OCI-LY7 (cell line): ENCODE measurements around the gene NME7. TPM values are rescaled to one million over a fixed set of nuclear protein-coding genes. Genes with fewer than 3 reads are reported as not detected.

ENCODE experiments used
- BruUV-seq: library from RNA; stranded (reverse); fragments of 400-500 nt; replicated peaks from 2 replicates; lab custom pipeline; 2021; lab: Mats Ljungman, UMichigan
- CTCF ChIA-PET: fragments of 300-600 bp; sonication (Branson Sonifier 250); formaldehyde crosslinking; loops from one replicate; lab custom pipeline; 2022; ENCODE audit warnings: antibody characterized with exemption; ENCODE audit not compliant: unreplicated experiment; lab: Charles Lee
- POLR2A ChIA-PET: fragments of 300-600 bp; sonication (Branson Sonifier 250); formaldehyde crosslinking; loops from one replicate; lab custom pipeline; 2022; ENCODE audit warnings: antibody characterized with exemption; lab: Charles Lee
- DNase-seq: peaks from one replicate; pipeline ENCODE4 v3.0.0-alpha.2; 2015; ENCODE audit warnings: low spot score
- H2AFZ ChIP-seq: fragments of 200-600 bp; sonication (generic), shearing (Covaris generic); 2 replicates; pipeline ENCODE4 v1.6.1; 2014; ENCODE audit warnings: mild to moderate bottlenecking, antibody characterized with exemption, low read length, moderate library complexity
- H3K27ac ChIP-seq: fragments of 200-600 bp; sonication (generic); 2 replicates; pipeline ENCODE4 v1.5.1; 2014; ENCODE audit warnings: mixed run types, low read depth, mild to moderate bottlenecking, moderate library complexity, low read length, inconsistent platforms; ENCODE audit not compliant: poor library complexity, severe bottlenecking
- H3K36me3 ChIP-seq: fragments of 200-600 bp; sonication (generic); 2 replicates; pipeline ENCODE4 v1.6.1; 2014; ENCODE audit warnings: mild to moderate bottlenecking, antibody characterized with exemption, low read length, moderate library complexity, mixed read lengths; ENCODE audit not compliant: insufficient read depth
- H3K4me1 ChIP-seq: fragments of 200-600 bp; sonication (generic); 2 replicates; pipeline ENCODE4 v1.5.1; 2014; ENCODE audit warnings: mild to moderate bottlenecking, low read length; ENCODE audit not compliant: insufficient read depth, poor library complexity, severe bottlenecking
- H3K4me2 ChIP-seq: fragments of 200-600 bp; sonication (generic); 2 replicates; pipeline ENCODE4 v1.6.1; 2014; ENCODE audit warnings: mild to moderate bottlenecking, low read length
- H3K4me3 ChIP-seq: fragments of 200-600 bp; sonication (generic); 2 replicates; pipeline ENCODE4 v1.5.1; 2014; ENCODE audit warnings: mild to moderate bottlenecking, low read depth, low read length; ENCODE audit not compliant: poor library complexity, severe bottlenecking
- H3K79me2 ChIP-seq: fragments of 200-600 bp; sonication (generic); 2 replicates; pipeline ENCODE4 v1.6.1; 2016; ENCODE audit warnings: low read depth, mild to moderate bottlenecking, low read length, moderate library complexity, mixed read lengths; ENCODE audit not compliant: insufficient read depth
- H3K9me2 ChIP-seq: fragments of 200-600 bp; sonication (generic); 2 replicates; pipeline ENCODE4 v1.6.1; 2016; ENCODE audit warnings: mild to moderate bottlenecking, low read length, mixed read lengths; ENCODE audit not compliant: insufficient read depth
- H3K9me3 ChIP-seq: fragments of 200-600 bp; sonication (generic); 2 replicates; pipeline ENCODE4 v1.6.1; 2014; ENCODE audit warnings: mild to moderate bottlenecking, mixed run types, low read length, mixed read lengths
- H4K20me1 ChIP-seq: fragments of 200-600 bp; sonication (generic); 2 replicates; pipeline ENCODE4 v1.6.1; 2014; ENCODE audit warnings: mild to moderate bottlenecking, antibody characterized with exemption, low read length, moderate library complexity, mixed read lengths; ENCODE audit not compliant: insufficient read depth
- EZH2phosphoT487 ChIP-seq: fragments of 200-600 bp; sonication (generic); IDR thresholded peaks from 2 replicates; pipeline ENCODE4 v1.6.1; 2018; ENCODE audit warnings: low read depth, borderline replicate concordance, mild to moderate bottlenecking, mixed run types, antibody characterized with exemption, low read length, moderate library complexity, mixed read lengths
- intact Hi-C: fragments of 100-400 bp; cut with micrococcal nuclease; formaldehyde crosslinking; loops from one replicate; pipeline ENCODE4 v1.10.0; 2022; ENCODE audit not compliant: unreplicated experiment
- total RNA-seq, 2 experiments: library from RNA; depleted of rRNA in 1 of 2; stranded (reverse); fragments of >200 nt in 1 of 2; shearing (Covaris generic) in 1 of 2; gene quantifications; 2 replicates each; pipeline ENCODE4 v1.2.3, GENCODE V29; 2014 to 2022
- TF ChIP-seq, protein P1 (sequence below): fragments of 200-600 bp; sonication (generic); conservative IDR thresholded peaks from 2 replicates; pipeline ENCODE4 v1.5.1; 2014; ENCODE audit warnings: mild to moderate bottlenecking, antibody characterized with exemption, low read length, moderate library complexity, mixed read lengths

Gene NME7
- total RNA-seq, 2 experiments from 2014 or later = 9.3 to 17.0 TPM

DNA sequence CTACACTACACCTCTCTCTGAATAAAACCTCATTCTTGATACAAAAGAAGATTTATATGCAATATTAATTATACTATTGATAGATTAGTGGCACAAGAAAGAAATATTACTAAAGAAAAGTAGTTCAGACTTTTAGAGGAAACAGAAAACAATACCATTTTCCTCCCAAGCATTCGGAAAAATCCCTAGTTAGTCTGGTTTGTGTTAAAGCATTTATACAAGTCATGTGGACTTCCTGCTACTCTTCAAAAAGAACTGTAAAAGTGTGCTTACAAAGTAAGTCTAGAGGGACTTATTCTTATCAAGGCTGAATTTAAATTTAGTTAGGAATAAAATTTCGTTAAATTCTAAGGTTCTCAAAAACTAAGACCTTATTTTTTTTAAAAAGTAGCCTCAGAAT, 132.0 kb downstream of the NME7 start:
- Histone ChIP-seq H3K9me3 (no peaks in the 10 kb centered on the region), H3K36me3 (no peaks in the 10 kb centered on the region), H3K9me2 (no peaks in the 10 kb centered on the region), H3K79me2 (no peaks in the 10 kb centered on the region), H3K4me1 (no peaks in the 10 kb centered on the region), H3K27ac (no peak overlapping the region), H3K4me3 (no peak overlapping the region), H3K4me2 (no peak overlapping the region), H2AFZ (no peak overlapping the region), H4K20me1 (no peaks in the 10 kb centered on the region)
- DNase-seq = no peak
- BruUV-seq = no TSS peak
- ChIA-PET CTCF (no interaction called here), POLR2A (interaction anchor here (0.6 kb wide), 1 partner anchor 665 kb away, joined by 3 read pairs; no protein-coding TSS in a partner anchor)
- intact Hi-C loops = no loop called here
- no peak for TF ChIP-seq EZH2phosphoT487
- TF ChIP-seq, protein P1, sequence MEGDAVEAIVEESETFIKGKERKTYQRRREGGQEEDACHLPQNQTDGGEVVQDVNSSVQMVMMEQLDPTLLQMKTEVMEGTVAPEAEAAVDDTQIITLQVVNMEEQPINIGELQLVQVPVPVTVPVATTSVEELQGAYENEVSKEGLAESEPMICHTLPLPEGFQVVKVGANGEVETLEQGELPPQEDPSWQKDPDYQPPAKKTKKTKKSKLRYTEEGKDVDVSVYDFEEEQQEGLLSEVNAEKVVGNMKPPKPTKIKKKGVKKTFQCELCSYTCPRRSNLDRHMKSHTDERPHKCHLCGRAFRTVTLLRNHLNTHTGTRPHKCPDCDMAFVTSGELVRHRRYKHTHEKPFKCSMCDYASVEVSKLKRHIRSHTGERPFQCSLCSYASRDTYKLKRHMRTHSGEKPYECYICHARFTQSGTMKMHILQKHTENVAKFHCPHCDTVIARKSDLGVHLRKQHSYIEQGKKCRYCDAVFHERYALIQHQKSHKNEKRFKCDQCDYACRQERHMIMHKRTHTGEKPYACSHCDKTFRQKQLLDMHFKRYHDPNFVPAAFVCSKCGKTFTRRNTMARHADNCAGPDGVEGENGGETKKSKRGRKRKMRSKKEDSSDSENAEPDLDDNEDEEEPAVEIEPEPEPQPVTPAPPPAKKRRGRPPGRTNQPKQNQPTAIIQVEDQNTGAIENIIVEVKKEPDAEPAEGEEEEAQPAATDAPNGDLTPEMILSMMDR = no peak

GRCh38 chr1:169234780-169235179, 132.8 kb downstream of the NME7 start:
- BruUV-seq = no TSS peak
- Histone ChIP-seq H3K9me3 (no peaks in the 10 kb centered on the region), H3K4me1 (no peaks in the 10 kb centered on the region), H3K4me3 (no peak overlapping the region), H3K4me2 (no peak overlapping the region), H3K79me2 (no peaks in the 10 kb centered on the region), H2AFZ (no peak overlapping the region), H3K27ac (no peak overlapping the region), H3K9me2 (no peaks in the 10 kb centered on the region), H3K36me3 (no peaks in the 10 kb centered on the region), H4K20me1 (no peaks in the 10 kb centered on the region)
- ChIA-PET POLR2A (interaction anchor here (0.5 kb wide), 1 partner anchor 413 kb away, joined by 3 read pairs; no protein-coding TSS in a partner anchor), CTCF (no interaction called here)
- intact Hi-C loops = no loop called here
- TF ChIP-seq EZH2phosphoT487 = no peak
- TF ChIP-seq, protein P1 = no peak
- DNase-seq = no peak

GRCh38 chr1:169217636-169218035, 150.0 kb downstream of the NME7 start:
- intact Hi-C loops = no loop called here

More at GRCh38 chr1:169217636-169218035, 150.0 kb downstream of the NME7 start:
- H3K79me2 ChIP-seq = no peaks in the 10 kb centered on the region
- no peak overlapping the region for H2AFZ ChIP-seq
- no peaks in the 10 kb centered on the region for H3K36me3 ChIP-seq
- no peaks in the 10 kb centered on the region for H3K9me2 ChIP-seq
- H3K27ac ChIP-seq = no peak overlapping the region
- ChIA-PET POLR2A (no interaction called here), CTCF (no interaction called here)
- no TSS peak for BruUV-seq
- no peaks in the 10 kb centered on the region for H3K4me1 ChIP-seq
- H3K4me3 ChIP-seq = no peak overlapping the region
- TF ChIP-seq, protein P1 = no peak
- no peak for TF ChIP-seq EZH2phosphoT487
- no peaks in the 10 kb centered on the region for H4K20me1 ChIP-seq
- H3K9me3 ChIP-seq = no peaks in the 10 kb centered on the region
- no peak overlapping the region for H3K4me2 ChIP-seq
- DNase-seq = no peak
